HG03066 (cell line): ENCODE results near the gene CGB5.

Experiments used
- ATAC-seq: cut with Tn5 transposase; IDR thresholded peaks from one replicate; pipeline ENCODE4 v1.9.1; 2021; ENCODE audit warnings: low read depth; ENCODE audit not compliant: unreplicated experiment

Gene CGB5

GRCh38 chr19:49085020-49085867 is 41.6 kb downstream of the CGB5 start, which contains the start of gene SNRNP70:
Gene SNRNP70 (plus strand): TSS chr19:49085451. CDS start chr19:49086415, 964 bp downstream.
- peak; percentile 69 for ATAC-seq

GRCh38 chr19:49085868-49086232 is 42.2 kb downstream of the CGB5 start:
- ATAC-seq = no peak

- no peak for ATAC-seq
Observed at GRCh38 chr19:49086296-49086695, 42.6 kb downstream of the CGB5 start.

GRCh38 chr19:49091391-49092038 is 47.9 kb downstream of the CGB5 start:
- no peak for ATAC-seq

GRCh38 chr19:49092686-49093085 is 49.0 kb downstream of the CGB5 start:
- no peak for ATAC-seq
